Measurements from ENCODE around the gene CYSLTR2. TPM values are rescaled to one million over a fixed set of nuclear protein-coding genes. Genes with fewer than 3 reads are reported as not detected.

Gene CYSLTR2
- total and polyA plus RNA-seq, 9 of the 15 experiments (the other 6 are each of a cell fraction or from before 2014, with no cell fraction given) = not detected

GRCh38 chr13:48729856-48730255 lies 76.1 kb downstream of the CYSLTR2 start:
- Histone ChIP-seq H3K27ac (ENCODE audit: extremely low read depth, low read depth, low read length) (no peak overlapping the region), H3K36me3 (ENCODE audit: control insufficient read depth, insufficient read depth, low read length) (no peaks in the 10 kb centered on the region), H3K4me1 (replicated peaks in 1 of 2; ENCODE audit: control insufficient read depth in 2 of 2, insufficient read depth in 2 of 2, low read length in 2 of 2) (peaks cover 2 to 3% of the 10 kb centered on the region in 2 experiments; a peak in 4 of 5 replicates), H3K9ac (ENCODE audit: insufficient read depth in 1 of 2, low read depth in 2 of 2, low read length in 2 of 2) (no peak overlapping the region), H4K20me1 (replicated peaks; ENCODE audit: control insufficient read depth, insufficient read depth, low read length) (no peaks in the 10 kb centered on the region; the same call in 1 of the 2 replicates), H3K9me1 (ENCODE audit: control insufficient read depth, insufficient read depth, low read length) (no peaks in the 10 kb centered on the region), H3K27me3 (ENCODE audit: control insufficient read depth in 2 of 2, insufficient read depth in 2 of 2, low read length in 2 of 2) (no peaks in the 10 kb centered on the region; a peak in 1 of 5 replicates), H3K4me3 (no peak overlapping the region), H3K4me2 (ENCODE audit: insufficient read depth, low read length) (no peak overlapping the region), H3K79me2 (ENCODE audit: control insufficient read depth, insufficient read depth, low read length) (no peaks in the 10 kb centered on the region), H2AFZ (ENCODE audit: low read depth, low read length) (no peak overlapping the region), H3K9me3 (replicated peaks; ENCODE audit: control insufficient read depth, insufficient read depth, low read depth, low read length) (no peaks in the 10 kb centered on the region)
- CTCF ChIA-PET (ENCODE audit: low intra/inter-chr PET ratio) = no interaction called here
- WGBS (ENCODE audit: insufficient coverage, low coverage, missing lambda C conversion rate) = 0% methylated on average over 1 of the region's 4 CpGs
- no TSS peak for BruUV-seq (replicated peaks)
- in situ Hi-C loops (cut with MboI) = no loop called here
- TF ChIP-seq MEF2A (IDR thresholded peaks at IDR 0.05; ENCODE audit: control insufficient read depth, low read depth, low read length) (no peak), PHF8 (IDR thresholded peaks at IDR 0.05; ENCODE audit: borderline replicate concordance, low read length) (no peak), ATF4 (CRISPR knock-in tag; IDR thresholded peaks at IDR 0.05) (no peak), CAMTA2 (CRISPR knock-in tag; conservative IDR thresholded peaks at IDR 0.05) (no peak), POLR3A (IDR thresholded peaks at IDR 0.05; ENCODE audit: borderline replicate concordance, extremely low read depth, insufficient read depth, insufficient read length) (no peak), ZNF347 (CRISPR knock-in tag; IDR thresholded peaks at IDR 0.05; ENCODE audit: low read depth) (no peak)
- FAIRE-seq (no peak), ATAC-seq (no peak), DNase-seq (ENCODE audit: extremely low read depth in 1 of 4, low spot score in 3 of 4) (no peak)
- intact Hi-C loops (cut with micrococcal nuclease) = no loop called here
- POLR2A ChIA-PET = no interaction called here

All from K562 (cell line).